A549 treated with CpdA at 1 μM for 4 hours (cell line): ENCODE measurements around the gene ZNF814. TPM values are rescaled to one million over a fixed set of nuclear protein-coding genes. Genes with fewer than 3 reads are reported as not detected.

Experiments
- total RNA-seq: library from RNA; stranded (reverse); fragments of 200-300 nt; extraction: Qiagen RNA extraction; gene quantifications from 5 replicates; pipeline ENCODE4 v1.2.3, GENCODE V29; 2022; ENCODE audit warnings: low read depth

The ZNF814 gene
- 1.7 to 3.7 TPM (median 2.5 TPM) in 5 replicates for total RNA-seq

DNA sequence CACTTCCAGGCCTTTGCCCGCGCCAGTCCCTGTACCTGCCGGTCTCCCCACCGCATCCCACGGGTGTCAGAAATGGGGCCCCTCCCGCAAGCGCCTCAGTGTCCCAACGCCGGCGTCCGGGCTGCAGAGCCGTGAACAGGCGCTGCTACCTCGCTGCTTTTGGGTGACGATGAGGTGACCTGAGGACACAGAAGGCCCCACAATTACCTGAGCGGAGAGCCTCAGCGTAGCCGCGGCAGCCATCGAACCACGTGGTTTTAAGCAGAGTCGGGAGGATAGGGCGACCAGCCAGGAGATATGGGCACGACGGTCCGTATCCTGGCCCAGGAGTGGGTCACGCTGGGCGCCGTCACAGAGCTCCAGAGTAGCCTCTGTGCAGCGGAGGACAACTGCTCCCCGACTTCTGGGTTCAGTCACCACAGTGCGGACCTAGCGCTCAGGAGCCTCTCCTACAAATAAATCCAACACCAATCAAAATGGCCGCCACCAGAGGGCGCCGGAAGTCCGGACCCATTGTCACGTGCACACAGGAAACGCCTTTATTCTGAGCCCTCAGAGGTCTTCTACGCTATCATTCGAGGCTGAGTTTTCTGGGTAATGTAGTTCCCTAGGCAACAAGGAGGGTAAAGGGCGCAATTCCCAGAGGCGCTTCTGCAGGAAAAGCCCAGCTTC, at the start of gene ZNF814:
TSS of gene ZNF814 (minus strand) at position 478 of the 672 bp plus-strand sequence. CDS start at position 243, 235 bp downstream.

DNA sequence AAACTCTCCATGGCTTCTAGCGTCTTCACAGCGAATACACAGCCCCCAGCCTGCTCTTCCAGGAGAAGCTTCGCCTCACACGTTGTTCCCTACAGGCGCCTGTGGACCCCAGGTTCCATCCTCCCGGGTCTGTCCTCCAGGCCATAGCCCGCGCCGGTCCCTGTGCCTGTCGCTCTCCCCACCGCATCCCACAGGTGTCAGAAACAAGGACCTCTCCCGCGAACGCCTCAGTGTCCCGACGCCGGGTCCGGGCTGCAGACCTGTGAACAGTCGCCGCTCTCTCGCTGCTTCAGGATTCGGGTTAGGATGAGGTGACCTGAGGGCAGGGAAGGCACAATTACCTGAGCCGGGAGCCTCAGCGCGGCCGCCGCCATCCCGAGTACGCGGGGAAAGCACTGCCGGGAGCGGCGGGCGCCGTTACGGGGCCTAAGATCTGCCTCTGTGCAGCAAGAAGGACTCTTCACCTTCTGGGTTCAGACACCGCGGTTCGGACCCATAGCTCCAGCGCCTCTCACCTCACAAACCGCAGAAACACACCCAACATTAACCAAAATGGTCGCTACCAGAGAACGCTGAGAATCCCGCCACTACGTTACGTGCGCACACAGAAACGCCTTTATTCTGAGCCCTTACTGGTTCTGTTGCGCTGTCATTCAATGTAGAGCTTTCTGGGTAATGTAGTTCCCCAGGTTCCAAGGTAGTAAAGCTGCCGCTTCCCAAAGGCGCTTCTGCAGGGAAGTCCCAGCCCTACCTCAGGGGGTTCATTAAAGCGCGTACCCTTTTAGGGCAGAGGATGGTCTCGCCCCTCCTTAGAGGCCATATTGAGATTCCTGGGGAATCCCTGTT, 46.2 kb upstream of the ZNF814 start, which contains the start of gene ZNF418:
TSS of gene ZNF418 (minus strand) at position 583 of the 846 bp plus-strand sequence. CDS start 1,580 bp downstream, outside the sequence.

DNA sequence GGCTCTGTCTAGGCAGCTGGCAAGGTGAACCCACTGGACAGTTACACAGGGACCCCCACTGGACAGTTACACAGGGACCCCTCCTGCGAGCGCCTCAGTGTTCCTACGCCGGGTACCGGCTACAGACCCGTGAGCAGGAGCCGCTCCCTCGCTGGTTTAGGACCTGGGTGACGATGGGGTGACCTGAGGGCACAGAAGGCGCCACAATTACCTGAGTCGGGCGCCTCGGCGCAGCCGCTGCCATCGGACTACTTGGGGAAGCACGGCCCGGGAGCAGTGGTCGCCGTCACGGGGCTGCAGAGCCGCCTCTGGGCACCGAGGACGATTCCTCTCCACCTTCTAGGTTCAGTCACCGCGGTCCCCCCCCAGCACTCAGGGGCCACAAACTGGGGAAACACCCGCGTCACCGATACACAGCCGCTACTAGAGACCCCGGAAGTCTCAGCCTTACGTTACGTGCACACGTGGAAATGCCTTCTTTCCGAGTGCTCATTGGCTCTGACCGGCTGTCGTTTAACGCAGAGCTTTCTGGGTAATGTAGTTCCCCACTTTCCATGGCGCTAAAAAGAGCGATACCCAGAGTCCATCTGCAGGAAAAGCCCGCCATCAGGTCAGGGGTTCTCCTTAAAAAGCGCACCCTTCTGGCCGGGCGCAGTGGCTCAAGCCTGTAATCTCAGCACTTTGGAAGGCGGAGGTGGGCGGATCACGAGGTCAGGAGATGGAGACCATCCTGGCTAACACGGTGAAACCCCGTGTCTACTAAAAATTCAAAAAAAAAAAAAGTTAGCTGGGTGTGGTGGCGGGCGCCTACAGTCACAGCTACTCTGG, 27.5 kb upstream of the ZNF814 start, which contains the start of gene ZNF417:
TSS of gene ZNF417 (minus strand) at position 425 of the 828 bp plus-strand sequence. CDS start at position 244, 181 bp downstream.

GRCh38 chr19:57849666-57850473, 39.0 kb downstream of the ZNF814 start, which contains the start of gene ZNF587:
TSS of gene ZNF587 (plus strand) at chr19:57849859. CDS start at chr19:57850039, 180 bp downstream.

GRCh38 chr19:57830071-57830602, 58.7 kb downstream of the ZNF814 start, which contains the start of gene ZNF587B:
TSS of gene ZNF587B (plus strand) at chr19:57830299. CDS start at chr19:57830529, 230 bp downstream.

DNA sequence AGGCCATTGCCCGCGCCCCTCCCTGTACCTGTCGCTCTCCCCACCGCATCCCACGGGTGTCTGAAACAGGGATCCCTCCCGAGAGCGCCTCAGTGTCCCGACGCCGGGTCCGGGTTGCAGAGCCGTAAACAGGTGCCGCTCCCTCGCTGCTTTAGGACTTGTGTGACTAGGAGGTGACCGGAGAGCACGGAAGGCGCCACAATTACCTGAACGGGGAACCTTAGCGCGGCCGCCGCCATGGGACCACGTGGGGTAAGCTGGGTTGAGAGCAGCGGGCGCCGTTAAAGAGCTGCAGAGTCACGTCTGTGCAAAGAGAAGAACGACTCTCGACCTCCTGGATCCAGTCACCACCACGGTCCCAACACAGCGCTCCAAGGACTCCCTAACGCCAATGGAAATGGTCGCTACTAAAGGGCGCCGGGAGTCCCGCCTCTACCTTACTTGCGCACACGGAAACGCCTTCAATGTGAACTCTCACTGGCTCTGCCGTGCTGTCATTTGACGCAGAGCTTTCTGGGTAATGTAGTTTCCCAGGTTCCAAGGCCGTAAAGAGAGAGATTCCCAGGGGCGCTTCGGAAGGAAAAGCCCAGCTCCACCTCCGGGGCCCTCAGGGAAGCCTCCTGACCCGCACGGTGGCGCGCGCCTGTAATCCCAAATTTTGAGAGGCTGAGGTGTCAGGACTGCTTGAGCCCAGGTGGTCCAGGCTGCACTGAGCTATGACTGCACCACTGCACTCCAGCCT, 74.2 kb downstream of the ZNF814 start, which contains the start of gene ZNF552:
TSS of gene ZNF552 (minus strand) at position 409 of the 742 bp plus-strand sequence. CDS start at position 239, 170 bp downstream.

Other genes with a start within 250 kb of the ZNF814 start
- not detected in 5 replicates for gene ZSCAN4, start 220.1 kb downstream of the ZNF814 start, total RNA-seq
- gene ZNF551, start 207.1 kb downstream of the ZNF814 start, total RNA-seq = 4.3 to 5.9 TPM (median 5.6 TPM) in 5 replicates
- not detected in 5 replicates for gene ZNF154, start 179.8 kb downstream of the ZNF814 start, total RNA-seq
- gene ZNF671, start 161.4 kb downstream of the ZNF814 start, total RNA-seq = 0.75 to 0.99 TPM (median 0.80 TPM) in 5 replicates
- 5.4 to 6.3 TPM (median 5.7 TPM) in 5 replicates for gene ZNF776, start 142.2 kb downstream of the ZNF814 start, total RNA-seq
- gene ZNF586, start 119.4 kb downstream of the ZNF814 start, total RNA-seq = 5.8 to 7.7 TPM (median 6.4 TPM) in 5 replicates
- 4.5 to 6.2 TPM (median 4.9 TPM) in 5 replicates for gene ZNF552, start 74.1 kb downstream of the ZNF814 start, total RNA-seq
- 6.7 to 11.5 TPM (median 8.0 TPM) in 5 replicates for gene ZNF587B, start 58.7 kb downstream of the ZNF814 start, total RNA-seq
- 5.0 to 7.4 TPM (median 6.5 TPM) in 5 replicates for gene ZNF587, start 39.2 kb downstream of the ZNF814 start, total RNA-seq
- 3.6 to 4.3 TPM (median 4.2 TPM) in 5 replicates for gene ZNF417, start 27.6 kb upstream of the ZNF814 start, total RNA-seq
- 0.69 to 1.3 TPM (median 0.90 TPM) in 5 replicates for gene ZNF418, start 46.4 kb upstream of the ZNF814 start, total RNA-seq
- 0.93 to 1.4 TPM (median 1.2 TPM) in 5 replicates for gene ZNF256, start 58.7 kb upstream of the ZNF814 start, total RNA-seq
- 0.08 TPM in 1 of 5 replicates, not detected in the others for gene C19orf18, start 85.5 kb upstream of the ZNF814 start, total RNA-seq
- gene ZNF606, start 113.8 kb upstream of the ZNF814 start, total RNA-seq = 1.5 to 3.0 TPM (median 2.6 TPM) in 5 replicates
- not detected in 5 replicates for gene ZSCAN1, start 145.0 kb upstream of the ZNF814 start, total RNA-seq
- 0.05 to 0.07 TPM in 2 of 5 replicates, not detected in the others for gene ZNF135, start 170.2 kb upstream of the ZNF814 start, total RNA-seq
- gene ZSCAN18, start 209.2 kb upstream of the ZNF814 start, total RNA-seq = 1.1 to 3.9 TPM (median 2.8 TPM) in 5 replicates